ENCODE measurements around the gene VAV1. TPM values are rescaled to one million over a fixed set of nuclear protein-coding genes. Genes with fewer than 3 reads are reported as not detected.

The VAV1 gene
- total and polyA plus RNA-seq, 2 of the 8 experiments (the other 6 are each of a cell fraction or from before 2014, with no cell fraction given) = 0.21 to 0.22 TPM

GRCh38 chr19:6736917-6737283 lies 35.6 kb upstream of the VAV1 start (continued):
- TF ChIP-seq, protein P1, sequence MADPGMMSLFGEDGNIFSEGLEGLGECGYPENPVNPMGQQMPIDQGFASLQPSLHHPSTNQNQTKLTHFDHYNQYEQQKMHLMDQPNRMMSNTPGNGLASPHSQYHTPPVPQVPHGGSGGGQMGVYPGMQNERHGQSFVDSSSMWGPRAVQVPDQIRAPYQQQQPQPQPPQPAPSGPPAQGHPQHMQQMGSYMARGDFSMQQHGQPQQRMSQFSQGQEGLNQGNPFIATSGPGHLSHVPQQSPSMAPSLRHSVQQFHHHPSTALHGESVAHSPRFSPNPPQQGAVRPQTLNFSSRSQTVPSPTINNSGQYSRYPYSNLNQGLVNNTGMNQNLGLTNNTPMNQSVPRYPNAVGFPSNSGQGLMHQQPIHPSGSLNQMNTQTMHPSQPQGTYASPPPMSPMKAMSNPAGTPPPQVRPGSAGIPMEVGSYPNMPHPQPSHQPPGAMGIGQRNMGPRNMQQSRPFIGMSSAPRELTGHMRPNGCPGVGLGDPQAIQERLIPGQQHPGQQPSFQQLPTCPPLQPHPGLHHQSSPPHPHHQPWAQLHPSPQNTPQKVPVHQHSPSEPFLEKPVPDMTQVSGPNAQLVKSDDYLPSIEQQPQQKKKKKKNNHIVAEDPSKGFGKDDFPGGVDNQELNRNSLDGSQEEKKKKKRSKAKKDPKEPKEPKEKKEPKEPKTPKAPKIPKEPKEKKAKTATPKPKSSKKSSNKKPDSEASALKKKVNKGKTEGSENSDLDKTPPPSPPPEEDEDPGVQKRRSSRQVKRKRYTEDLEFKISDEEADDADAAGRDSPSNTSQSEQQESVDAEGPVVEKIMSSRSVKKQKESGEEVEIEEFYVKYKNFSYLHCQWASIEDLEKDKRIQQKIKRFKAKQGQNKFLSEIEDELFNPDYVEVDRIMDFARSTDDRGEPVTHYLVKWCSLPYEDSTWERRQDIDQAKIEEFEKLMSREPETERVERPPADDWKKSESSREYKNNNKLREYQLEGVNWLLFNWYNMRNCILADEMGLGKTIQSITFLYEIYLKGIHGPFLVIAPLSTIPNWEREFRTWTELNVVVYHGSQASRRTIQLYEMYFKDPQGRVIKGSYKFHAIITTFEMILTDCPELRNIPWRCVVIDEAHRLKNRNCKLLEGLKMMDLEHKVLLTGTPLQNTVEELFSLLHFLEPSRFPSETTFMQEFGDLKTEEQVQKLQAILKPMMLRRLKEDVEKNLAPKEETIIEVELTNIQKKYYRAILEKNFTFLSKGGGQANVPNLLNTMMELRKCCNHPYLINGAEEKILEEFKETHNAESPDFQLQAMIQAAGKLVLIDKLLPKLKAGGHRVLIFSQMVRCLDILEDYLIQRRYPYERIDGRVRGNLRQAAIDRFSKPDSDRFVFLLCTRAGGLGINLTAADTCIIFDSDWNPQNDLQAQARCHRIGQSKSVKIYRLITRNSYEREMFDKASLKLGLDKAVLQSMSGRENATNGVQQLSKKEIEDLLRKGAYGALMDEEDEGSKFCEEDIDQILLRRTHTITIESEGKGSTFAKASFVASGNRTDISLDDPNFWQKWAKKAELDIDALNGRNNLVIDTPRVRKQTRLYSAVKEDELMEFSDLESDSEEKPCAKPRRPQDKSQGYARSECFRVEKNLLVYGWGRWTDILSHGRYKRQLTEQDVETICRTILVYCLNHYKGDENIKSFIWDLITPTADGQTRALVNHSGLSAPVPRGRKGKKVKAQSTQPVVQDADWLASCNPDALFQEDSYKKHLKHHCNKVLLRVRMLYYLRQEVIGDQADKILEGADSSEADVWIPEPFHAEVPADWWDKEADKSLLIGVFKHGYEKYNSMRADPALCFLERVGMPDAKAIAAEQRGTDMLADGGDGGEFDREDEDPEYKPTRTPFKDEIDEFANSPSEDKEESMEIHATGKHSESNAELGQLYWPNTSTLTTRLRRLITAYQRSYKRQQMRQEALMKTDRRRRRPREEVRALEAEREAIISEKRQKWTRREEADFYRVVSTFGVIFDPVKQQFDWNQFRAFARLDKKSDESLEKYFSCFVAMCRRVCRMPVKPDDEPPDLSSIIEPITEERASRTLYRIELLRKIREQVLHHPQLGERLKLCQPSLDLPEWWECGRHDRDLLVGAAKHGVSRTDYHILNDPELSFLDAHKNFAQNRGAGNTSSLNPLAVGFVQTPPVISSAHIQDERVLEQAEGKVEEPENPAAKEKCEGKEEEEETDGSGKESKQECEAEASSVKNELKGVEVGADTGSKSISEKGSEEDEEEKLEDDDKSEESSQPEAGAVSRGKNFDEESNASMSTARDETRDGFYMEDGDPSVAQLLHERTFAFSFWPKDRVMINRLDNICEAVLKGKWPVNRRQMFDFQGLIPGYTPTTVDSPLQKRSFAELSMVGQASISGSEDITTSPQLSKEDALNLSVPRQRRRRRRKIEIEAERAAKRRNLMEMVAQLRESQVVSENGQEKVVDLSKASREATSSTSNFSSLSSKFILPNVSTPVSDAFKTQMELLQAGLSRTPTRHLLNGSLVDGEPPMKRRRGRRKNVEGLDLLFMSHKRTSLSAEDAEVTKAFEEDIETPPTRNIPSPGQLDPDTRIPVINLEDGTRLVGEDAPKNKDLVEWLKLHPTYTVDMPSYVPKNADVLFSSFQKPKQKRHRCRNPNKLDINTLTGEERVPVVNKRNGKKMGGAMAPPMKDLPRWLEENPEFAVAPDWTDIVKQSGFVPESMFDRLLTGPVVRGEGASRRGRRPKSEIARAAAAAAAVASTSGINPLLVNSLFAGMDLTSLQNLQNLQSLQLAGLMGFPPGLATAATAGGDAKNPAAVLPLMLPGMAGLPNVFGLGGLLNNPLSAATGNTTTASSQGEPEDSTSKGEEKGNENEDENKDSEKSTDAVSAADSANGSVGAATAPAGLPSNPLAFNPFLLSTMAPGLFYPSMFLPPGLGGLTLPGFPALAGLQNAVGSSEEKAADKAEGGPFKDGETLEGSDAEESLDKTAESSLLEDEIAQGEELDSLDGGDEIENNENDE (IDR thresholded peaks at IDR 0.05; ENCODE audit: insufficient replicate concordance, low read length) = no peak
- TF ChIP-seq EZH2 (IDR thresholded peaks at IDR 0.05; ENCODE audit: low read depth, low read length, severe bottlenecking) (no peak), CBX8 (IDR thresholded peaks at IDR 0.05; ENCODE audit: borderline replicate concordance, low read depth, low read length) (no peak), TEAD4 (IDR thresholded peaks at IDR 0.05; ENCODE audit: low read depth, low read length) (no peak), RNF2 (IDR thresholded peaks at IDR 0.05; ENCODE audit: borderline replicate concordance, low read depth, low read length, missing control alignments, poor library complexity, severe bottlenecking) (no peak), TAF1 (IDR thresholded peaks at IDR 0.05; ENCODE audit: low read depth, low read length) (no peak), YY1 (IDR thresholded peaks at IDR 0.05; ENCODE audit: low read depth, low read length) (0 out of 2 replicates have a peak, but pooled peaks have one; percentile 3), SIRT6 (IDR thresholded peaks at IDR 0.05; ENCODE audit: low read length) (no peak), MAFK (IDR thresholded peaks at IDR 0.05; ENCODE audit: low read depth, low read length) (no peak), EGR1 (IDR thresholded peaks at IDR 0.05; ENCODE audit: borderline replicate concordance, low read depth, low read length) (no peak), CTBP2 (IDR thresholded peaks at IDR 0.05; ENCODE audit: borderline replicate concordance, insufficient read depth, insufficient read length, low read length) (peak; percentile 43), FOSL1 (IDR thresholded peaks at IDR 0.05; ENCODE audit: insufficient read depth, low read depth, low read length) (no peak)

Data from H1 (cell line).